Activated CD8-positive, alpha-beta T cell treated with anti-CD3 and anti-CD28 coated beads for 36 hours (primary cell): ENCODE measurements around the gene MANSC1. TPM values are rescaled to one million over a fixed set of nuclear protein-coding genes. Genes with fewer than 3 reads are reported as not detected.

Experiments used
- ATAC-seq: fragments of 200-7000 bp; cut with Tn5 transposase; one replicate; pipeline ENCODE4 v1.10.0; 2021; ENCODE audit warnings: mild to moderate bottlenecking, moderate library complexity
- CTCF ChIA-PET: fragments of 350-600 bp; sonication (Branson Sonifier 250); formaldehyde crosslinking; loops from one replicate; lab custom pipeline; 2021; ENCODE audit warnings: antibody characterized with exemption; lab: Charles Lee
- POLR2A ChIA-PET: fragments of 350-600 bp; sonication (Branson Sonifier 250); formaldehyde crosslinking; loops from one replicate; lab custom pipeline; 2021; ENCODE audit warnings: antibody characterized with exemption; lab: Charles Lee
- DNase-seq: peaks from one replicate; pipeline ENCODE4 v3.0.0-alpha.2; 2020
- H3K27ac Mint-ChIP-seq: one replicate; pipeline ENCODE4 v1.8.0; 2021; ENCODE audit warnings: mild to moderate bottlenecking, mixed read lengths
- H3K27me3 Mint-ChIP-seq: one replicate; pipeline ENCODE4 v1.8.0; 2021; ENCODE audit warnings: mixed read lengths
- H3K36me3 Mint-ChIP-seq: one replicate; pipeline ENCODE4 v1.8.0; 2021; ENCODE audit warnings: low read depth, mixed read lengths
- H3K4me1 Mint-ChIP-seq: one replicate; pipeline ENCODE4 v1.8.0; 2021; ENCODE audit warnings: low read depth, mixed read lengths
- H3K4me3 Mint-ChIP-seq: one replicate; pipeline ENCODE4 v1.8.0; 2021; ENCODE audit warnings: mild to moderate bottlenecking, moderate library complexity, mixed read lengths
- H3K9me3 Mint-ChIP-seq: one replicate; pipeline ENCODE4 v1.8.0; 2021; ENCODE audit warnings: mixed read lengths
- CTCF ChIP-seq: fragments of 200-600 bp; IDR thresholded peaks from one replicate; pipeline ENCODE4 v1.8.0; 2022; ENCODE audit warnings: antibody characterized with exemption, mild to moderate bottlenecking
- intact Hi-C: fragments of 100-400 bp; cut with micrococcal nuclease; formaldehyde crosslinking; loops from one replicate; pipeline ENCODE4 v1.10.0; 2022
- total RNA-seq, 2 experiments: library from RNA; stranded (reverse); gene quantifications; one replicate each; pipeline ENCODE4 v1.2.3, GENCODE V29; 2021

Gene MANSC1
- under 1 TPM; 0.09 to 0.20 TPM for total RNA-seq

GRCh38 chr12:12349711-12350665 lies at the start of gene MANSC1:
Gene MANSC1 (minus strand): TSS chr12:12350242. CDS start chr12:12343314, 6,928 bp downstream.
- no peaks in the 10 kb centered on the region for H3K27me3 Mint-ChIP-seq
- peaks cover 17% of the 10 kb centered on the region for H3K4me1 Mint-ChIP-seq
- intact Hi-C loops, result no loop called here
- H3K27ac Mint-ChIP-seq, result peak within 1 kb of the TSS; percentile 56
- peak within 1 kb of the TSS; percentile 68 for H3K4me3 Mint-ChIP-seq
- no peaks in the 10 kb centered on the region for H3K36me3 Mint-ChIP-seq
- ChIA-PET POLR2A (interaction anchor here (0.5 to 1.2 kb wide), 2 partner anchors 35 to 84 kb away, joined by 3 read pairs; no protein-coding TSS in a partner anchor), CTCF (interaction anchor here (0.9 to 9.2 kb wide), 10 partner anchors 9 to 387 kb away, joined by 3 to 82 read pairs (median 4); no protein-coding TSS in a partner anchor)
- DNase-seq (peak; percentile 54), ATAC-seq (peak; percentile 91)
- H3K9me3 Mint-ChIP-seq, result no peaks in the 10 kb centered on the region
- TF ChIP-seq CTCF, result peak; percentile 86

GRCh38 chr12:12399161-12399560 lies 49.1 kb upstream of the MANSC1 start:
- intact Hi-C loops, result no loop called here
- Mint-ChIP-seq H3K27ac (no peak overlapping the region), H3K9me3 (peaks cover 10% of the 10 kb centered on the region), H3K4me1 (peaks cover 51% of the 10 kb centered on the region), H3K4me3 (no peak overlapping the region), H3K36me3 (peaks cover 27% of the 10 kb centered on the region), H3K27me3 (no peaks in the 10 kb centered on the region)
- ChIA-PET CTCF (interaction anchor here (1.2 to 2.5 kb wide), 2 partner anchors 21 to 161 kb away, joined by 4 to 7 read pairs; no protein-coding TSS in a partner anchor), POLR2A (interaction anchor here (0.9 kb wide), 1 partner anchor 10 kb away, joined by 3 read pairs; no protein-coding TSS in a partner anchor)
- DNase-seq, result no peak
- TF ChIP-seq CTCF, result no peak
- ATAC-seq, result no peak

GRCh38 chr12:12398026-12398859 lies 48.2 kb upstream of the MANSC1 start:
- Mint-ChIP-seq H3K27ac (no peak overlapping the region), H3K4me3 (no peak overlapping the region), H3K9me3 (peaks cover 10% of the 10 kb centered on the region), H3K27me3 (no peaks in the 10 kb centered on the region), H3K4me1 (peaks cover 43% of the 10 kb centered on the region), H3K36me3 (peaks cover 27% of the 10 kb centered on the region)
- TF ChIP-seq CTCF, result peak; percentile 28
- intact Hi-C loops, result no loop called here
- DNase-seq, result no peak
- ChIA-PET POLR2A (interaction anchor here (0.9 kb wide), 1 partner anchor 9 kb away, joined by 3 read pairs; no protein-coding TSS in a partner anchor), CTCF (interaction anchor here (1.2 to 2.5 kb wide), 3 partner anchors 20 to 165 kb away, joined by 4 to 7 read pairs (median 4); no protein-coding TSS in a partner anchor)
- no peak for ATAC-seq

- Mint-ChIP-seq H3K27ac (peak overlapping the region; percentile 73), H3K4me1 (peaks cover 35% of the 10 kb centered on the region), H3K9me3 (peaks cover 10% of the 10 kb centered on the region), H3K27me3 (no peaks in the 10 kb centered on the region), H3K36me3 (peaks cover 23% of the 10 kb centered on the region), H3K4me3 (no peak overlapping the region)
- no peak for DNase-seq
- ChIA-PET CTCF (interaction anchor here (1.6 kb wide), 1 partner anchor 167 kb away, joined by 4 read pairs; no protein-coding TSS in a partner anchor), POLR2A (interaction anchor here (0.7 to 0.8 kb wide), 2 partner anchors 59 to 69 kb away, joined by 3 read pairs; no protein-coding TSS in a partner anchor)
- intact Hi-C loops, result no loop called here
- no peak for ATAC-seq
- TF ChIP-seq CTCF, result no peak
Measured at GRCh38 chr12:12397184-12397583, 47.1 kb upstream of the MANSC1 start.
